Measurements from ENCODE around the gene ARHGEF11.
A peak's percentile ranks its signal among the peaks of the same experiment; 100 is the strongest.
"Not testable (repeated sequence)": the region's sequence is repeated elsewhere in the genome, so short reads cannot be mapped to it uniquely, and the experiment has no call there.

Gene ARHGEF11

GRCh38 chr1:156927215-156928042 is 118.1 kb downstream of the ARHGEF11 start:
- DNase-seq: peak; percentile 70

- not testable (repeated sequence) for DNase-seq
Observed at GRCh38 chr1:156926695-156927094, 118.8 kb downstream of the ARHGEF11 start.

GRCh38 chr1:156926175-156926574 is 119.4 kb downstream of the ARHGEF11 start:
- peak; percentile 44 for DNase-seq

GRCh38 chr1:156925154-156926010 is 120.2 kb downstream of the ARHGEF11 start:
- no peak for DNase-seq

- DNase-seq: no peak
Observed at GRCh38 chr1:156924478-156925153, 120.9 kb downstream of the ARHGEF11 start.

GRCh38 chr1:156923670-156924477 is 121.7 kb downstream of the ARHGEF11 start:
- DNase-seq: no peak

- DNase-seq: no peak
Observed at GRCh38 chr1:156922986-156923669, 122.4 kb downstream of the ARHGEF11 start.

GRCh38 chr1:156921053-156921529 is 124.5 kb downstream of the ARHGEF11 start:
- no peak for DNase-seq

- DNase-seq: peak; percentile 75
Observed at GRCh38 chr1:156920233-156921052, 125.1 kb downstream of the ARHGEF11 start, which contains the start of gene LRRC71. LRRC71 (plus strand) TSS chr1:156920632; CDS start chr1:156920804, 172 bp downstream.

GRCh38 chr1:156914440-156914856 is 131.1 kb downstream of the ARHGEF11 start:
- DNase-seq: no peak

- DNase-seq: no peak
Observed at GRCh38 chr1:156913809-156914387, 131.6 kb downstream of the ARHGEF11 start.

GRCh38 chr1:156912861-156913808 is 132.4 kb downstream of the ARHGEF11 start:
- DNase-seq: no peak

GRCh38 chr1:156912310-156912709 is 133.2 kb downstream of the ARHGEF11 start:
- no peak for DNase-seq

GRCh38 chr1:156911577-156912298 is 133.8 kb downstream of the ARHGEF11 start:
- DNase-seq: no peak

- DNase-seq: peak; percentile 65
Observed at GRCh38 chr1:156910309-156910782, 135.2 kb downstream of the ARHGEF11 start.

- DNase-seq: no peak
Observed at GRCh38 chr1:156909671-156910070, 135.9 kb downstream of the ARHGEF11 start.

- no peak for DNase-seq
Observed at GRCh38 chr1:156908955-156909354, 136.6 kb downstream of the ARHGEF11 start.

- DNase-seq: no peak
Observed at GRCh38 chr1:156908541-156908940, 137.0 kb downstream of the ARHGEF11 start.

All from activated CD4-positive, alpha-beta T cell treated with anti-CD3 and anti-CD28 coated beads, Interleukin-10, Interleukin-2, amounts not matched to agents 100 ng/mL and 50 ng/mL, durations not matched to agents 16 hours and 8 hours (primary cell).